NCI-H524 (cell line): ENCODE results near the gene ZNF672.

Experiments
- DNase-seq, 2 experiments: peaks; one replicate each; lab custom pipeline; 2025; lab: John Stamatoyannopoulos, UW

ZNF672 gene

DNA sequence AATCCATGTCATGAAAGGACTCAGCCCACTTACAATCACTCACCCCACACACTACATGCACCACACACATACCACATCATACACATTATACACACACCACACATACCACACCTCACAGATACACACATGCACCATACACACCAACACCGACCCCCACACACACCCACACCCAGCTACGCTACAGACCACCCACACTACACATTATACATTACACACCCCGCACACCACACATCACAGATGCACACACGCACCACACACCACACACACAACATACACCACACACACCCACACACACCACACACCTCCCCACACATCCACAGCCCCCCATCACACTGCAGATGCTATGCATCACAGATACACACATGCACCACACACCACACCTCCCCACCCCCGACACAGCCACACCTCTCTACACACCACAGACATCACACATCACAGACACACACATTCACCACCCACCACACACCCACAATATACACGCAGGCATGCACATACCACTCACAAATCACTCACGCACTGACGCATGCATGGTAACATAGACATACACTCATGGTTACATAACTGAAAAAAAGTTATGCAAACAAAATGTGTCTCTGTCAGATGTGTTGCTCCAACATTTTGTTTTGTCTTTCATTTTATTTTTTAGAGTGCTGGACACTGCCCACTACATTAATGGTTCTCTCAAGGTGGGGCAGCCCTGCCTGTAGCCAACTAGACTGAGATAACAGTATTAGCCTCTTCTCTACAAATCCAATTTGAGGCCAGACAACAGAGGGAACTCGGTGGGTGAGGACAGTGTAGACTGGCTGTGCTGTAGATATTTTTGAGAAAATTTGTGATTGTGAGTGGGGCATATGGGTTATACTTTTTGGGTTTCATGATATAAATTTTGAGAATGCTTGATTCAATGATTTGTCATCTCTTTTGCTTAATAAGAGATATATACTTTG lies 52.8 kb downstream of the ZNF672 start:
- no peak for DNase-seq

DNA sequence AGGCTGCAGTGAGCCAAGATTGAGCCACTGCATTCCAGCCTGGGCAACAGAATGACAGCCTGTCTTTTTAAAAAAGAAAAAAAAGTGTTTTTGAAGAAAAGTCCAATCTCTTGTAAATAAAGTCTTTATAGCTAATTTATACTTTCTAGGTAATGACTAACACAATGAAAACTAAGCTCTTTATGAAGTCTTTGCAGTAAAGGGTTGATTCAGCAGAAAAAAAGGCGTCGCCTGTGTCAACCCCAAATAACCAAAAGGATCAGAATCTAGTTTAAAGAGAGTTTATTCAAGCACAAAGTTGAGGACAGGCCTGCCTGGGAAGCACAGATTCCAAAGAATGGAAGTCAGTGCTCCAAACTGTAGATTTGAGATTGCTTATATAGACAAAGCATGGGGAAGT lies 53.7 kb downstream of the ZNF672 start:
- DNase-seq, result no peak

DNA sequence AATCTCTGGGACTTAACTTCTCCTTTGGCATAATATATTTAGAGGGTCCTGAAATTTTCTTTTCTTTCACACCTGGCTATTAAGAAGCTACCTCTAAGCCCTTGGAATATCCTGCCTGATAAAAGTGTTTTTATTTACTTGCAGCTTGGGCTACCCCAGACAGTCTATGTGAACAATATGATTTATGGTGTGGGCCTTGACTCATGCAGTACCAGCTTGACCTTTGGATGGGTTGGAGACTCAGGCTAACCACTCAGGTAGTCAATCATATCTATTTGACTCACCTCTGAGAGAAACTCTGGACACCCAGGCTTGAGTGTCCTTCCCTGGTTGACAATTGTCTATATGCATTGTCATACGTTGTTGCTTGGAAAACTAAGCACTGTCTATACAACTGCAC lies 54.6 kb downstream of the ZNF672 start:
- no peak for DNase-seq

DNA sequence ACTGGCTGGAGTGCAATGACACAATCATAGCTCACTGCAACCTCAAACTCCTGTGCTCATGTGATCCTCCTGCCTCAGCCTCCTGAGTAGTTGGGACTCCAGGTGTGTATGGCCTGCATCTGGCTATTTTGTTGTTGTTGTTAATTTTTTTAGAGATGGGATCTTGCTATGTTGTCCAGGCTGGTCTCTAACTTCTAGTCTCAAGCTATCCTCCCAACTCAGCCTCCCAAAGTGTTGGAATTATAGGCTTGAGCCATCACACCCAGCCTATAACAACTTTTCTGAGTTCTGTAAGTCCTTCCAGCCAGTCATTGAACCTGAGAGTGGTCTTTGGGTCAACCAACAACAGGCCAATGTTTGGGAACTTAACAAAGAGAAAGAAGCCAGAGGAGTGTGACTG lies 56.8 kb downstream of the ZNF672 start:
- no peak for DNase-seq

- DNase-seq, result no peak
Observed at GRCh38 chr1:248897412-248898337, 59.7 kb downstream of the ZNF672 start.
